SK-N-SH (cell line): ENCODE results near the gene MTMR8. TPM values are rescaled to one million over a fixed set of nuclear protein-coding genes. Genes with fewer than 3 reads are reported as not detected.

Experiments used
- CTCF ChIA-PET: fragments of 300-600, 350-600 bp; formaldehyde crosslinking; extraction: SDS; loops from one replicate; lab custom pipeline; 2021; lab: Yijun Ruan, JAX
- POLR2A ChIA-PET: fragments of 350-600 bp; sonication (Branson Sonifier 250); formaldehyde crosslinking; extraction: SDS; loops from one replicate; lab custom pipeline; 2020; ENCODE audit warnings: antibody characterized with exemption, inconsistent platforms; lab: Yijun Ruan, JAX
- DNase-seq: peaks from one replicate; pipeline ENCODE4 v3.0.0; 2012
- H2AFZ ChIP-seq: fragments of 200-600 bp; sonication (generic); 2 replicates; pipeline ENCODE4 v1.8.1; 2016; ENCODE audit warnings: antibody characterized with exemption, mild to moderate bottlenecking, low read depth
- H3F3A ChIP-seq: fragments of 200-600 bp; sonication (generic); replicated peaks from 2 replicates; pipeline ENCODE3; 2016; ENCODE audit warnings: antibody characterized with exemption, mild to moderate bottlenecking; ENCODE audit not compliant: insufficient read depth
- H3K27ac ChIP-seq, 2 experiments: fragments of 200-500 bp in 1 of 2; fragments of 200-600 bp in 1 of 2; sonication (Bioruptor generic) in 1 of 2; sonication (generic), shearing (Covaris generic) in 1 of 2; 2 replicates each; pipeline versions ENCODE4 v1.5.1 to v1.6.1; 2014 to 2016; ENCODE audit warnings: low read depth in 2 of 2, inconsistent platforms in 1 of 2, low read length in 1 of 2, mild to moderate bottlenecking in 1 of 2, mixed read lengths in 1 of 2
- H3K27me3 ChIP-seq: fragments of 200-600 bp; sonication (generic), shearing (Covaris generic); 2 replicates; pipeline ENCODE4 v1.6.1; 2016; ENCODE audit warnings: mixed run types; ENCODE audit not compliant: insufficient read depth
- H3K36me3 ChIP-seq, 2 experiments: fragments of 200-500 bp in 1 of 2; fragments of 200-600 bp in 1 of 2; sonication (Bioruptor generic) in 1 of 2; sonication (generic) in 1 of 2; replicated peaks in 1 of 2; 2 replicates each; pipeline versions ENCODE3 to v1.5.1; 2014 to 2016; ENCODE audit warnings: low read length in 1 of 2, mild to moderate bottlenecking in 1 of 2; ENCODE audit not compliant: insufficient read depth in 2 of 2, control insufficient read depth in 1 of 2
- H3K4me1 ChIP-seq, 2 experiments: fragments of 200-500 bp in 1 of 2; fragments of 200-600 bp in 1 of 2; sonication (Bioruptor generic) in 1 of 2; sonication (generic), shearing (Covaris generic) in 1 of 2; 2 replicates each; pipeline versions ENCODE4 v1.5.1 to v1.6.1; 2014 to 2016; ENCODE audit warnings: low read depth in 1 of 2, low read length in 1 of 2, mixed run types in 1 of 2; ENCODE audit not compliant: insufficient read depth in 2 of 2, control insufficient read depth in 1 of 2
- H3K4me2 ChIP-seq: fragments of 200-600 bp; sonication (generic), shearing (Covaris generic); 2 replicates; pipeline ENCODE4 v1.6.1; 2017; ENCODE audit warnings: mixed run types
- H3K4me3 ChIP-seq, 2 experiments: fragments of 200-500 bp in 1 of 2; fragments of 200-600 bp in 1 of 2; sonication (Bioruptor generic) in 1 of 2; sonication (generic), shearing (Covaris generic) in 1 of 2; 2 replicates each; pipeline versions ENCODE4 v1.5.1 to v1.8.1; 2014 to 2016; ENCODE audit warnings: low read depth in 2 of 2, inconsistent platforms in 1 of 2, low read length in 1 of 2, mild to moderate bottlenecking in 1 of 2, mixed read lengths in 1 of 2, moderate library complexity in 1 of 2
- H3K79me2 ChIP-seq: fragments of 200-600 bp; sonication (generic); 2 replicates; pipeline ENCODE4 v1.8.1; 2017; ENCODE audit warnings: mild to moderate bottlenecking; ENCODE audit not compliant: insufficient read depth
- H3K9ac ChIP-seq: fragments of 200-600 bp; sonication (generic); 2 replicates; pipeline ENCODE4 v1.6.1; 2017; ENCODE audit warnings: mixed run types
- H3K9me2 ChIP-seq: fragments of 200-600 bp; sonication (generic); 2 replicates; pipeline ENCODE4 v1.6.1; 2017; ENCODE audit warnings: mixed run types
- H3K9me3 ChIP-seq: fragments of 200-600 bp; sonication (generic); 2 replicates; pipeline ENCODE4 v1.6.1; 2017; ENCODE audit warnings: mixed run types, mild to moderate bottlenecking, moderate library complexity
- H4K20me1 ChIP-seq: fragments of 200-600 bp; sonication (generic); 2 replicates; pipeline ENCODE4 v1.6.1; 2017; ENCODE audit warnings: mild to moderate bottlenecking, mixed run types; ENCODE audit not compliant: insufficient read depth
- ELF1 ChIP-seq: IDR thresholded peaks from 2 replicates; pipeline ENCODE4 v1.4.0; 2012
- EP300 ChIP-seq, 2 experiments: IDR thresholded peaks; 2 replicates each; pipeline versions ENCODE4 v1.4.0 to v1.6.1; 2012; ENCODE audit warnings: borderline replicate concordance in 1 of 2, low read depth in 1 of 2, low read length in 1 of 2
- FOSL2 ChIP-seq: IDR thresholded peaks from 2 replicates; pipeline ENCODE4 v1.4.0; 2012; ENCODE audit warnings: low read depth, mild to moderate bottlenecking, moderate library complexity, borderline replicate concordance
- GATA2 ChIP-seq: sonication (generic); formaldehyde crosslinking; IDR thresholded peaks from 2 replicates; pipeline ENCODE4 v1.5.0; 2020; ENCODE audit warnings: mild to moderate bottlenecking, missing genetic modification reagents
- JUND ChIP-seq: IDR thresholded peaks from 2 replicates; pipeline ENCODE4 v1.4.0; 2012
- POLR2AphosphoS5 ChIP-seq: IDR thresholded peaks from 2 replicates; pipeline ENCODE4 v1.6.1; 2012; ENCODE audit warnings: low read depth, low read length
- RXRA ChIP-seq: IDR thresholded peaks from 2 replicates; pipeline ENCODE4 v1.4.0; 2012; ENCODE audit warnings: low read depth, mild to moderate bottlenecking, borderline replicate concordance
- SIN3A ChIP-seq: IDR thresholded peaks from 2 replicates; pipeline ENCODE4 v1.6.1; 2012; ENCODE audit warnings: low read depth, mild to moderate bottlenecking, low read length, moderate library complexity, borderline replicate concordance
- SMC3 ChIP-seq: IDR thresholded peaks from 2 replicates; pipeline ENCODE4 v1.6.1; 2012; ENCODE audit warnings: low read depth, low read length, improper control_type of control experiment
- TAF1 ChIP-seq: IDR thresholded peaks from 2 replicates; pipeline ENCODE4 v1.6.1; 2012; ENCODE audit warnings: low read depth, mild to moderate bottlenecking, low read length, moderate library complexity, borderline replicate concordance
- TCF12 ChIP-seq: IDR thresholded peaks from 2 replicates; pipeline ENCODE4 v1.4.0; 2012
- WGBS: methylation state at CpG from one replicate; pipeline ENCODE4 v1.1.6; 2017; ENCODE audit warnings: low lambda C conversion rate; 5-methylcytosine and 5-hydroxymethylcytosine counted together
- polyA plus RNA-seq, 3 experiments: library from polyadenylated mRNA; depleted of rRNA; stranded (reverse); fragments of >200 nt; gene quantifications; 2 replicates each; pipeline ENCODE4 v1.2.3, GENCODE V29; 2012
- TF ChIP-seq, protein P1 (sequence below): fragments of 150-350 bp; IDR thresholded peaks from 2 replicates; pipeline ENCODE4 v1.6.1; 2016; ENCODE audit warnings: mild to moderate bottlenecking, low read depth, low read length
- TF ChIP-seq, protein P2 (sequence below): IDR thresholded peaks from 2 replicates; pipeline ENCODE4 v1.4.0; 2012; ENCODE audit warnings: low read depth, borderline replicate concordance

MTMR8 gene
- polyA plus RNA-seq, 1 of the 3 experiments (the other 2 are of a cell fraction) = 0.35 TPM

DNA sequence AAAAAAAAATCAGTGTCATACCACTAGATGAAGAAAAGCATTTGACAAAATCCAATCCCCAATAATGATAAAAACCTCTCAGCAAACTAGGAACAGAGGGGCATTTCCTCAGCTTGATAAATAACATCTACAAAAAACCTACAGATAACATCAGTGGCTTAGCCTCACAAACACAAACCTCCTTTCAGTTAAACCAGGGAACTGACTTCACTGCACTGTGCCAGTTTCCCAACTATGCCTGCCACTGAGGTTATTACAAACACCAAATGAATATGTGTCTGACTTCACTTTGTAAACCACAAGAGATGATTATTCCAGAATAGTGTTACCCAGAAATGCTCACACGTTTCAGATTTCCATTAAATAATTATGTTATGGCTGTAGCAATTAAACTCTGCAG, 15.3 kb downstream of the MTMR8 start:
- no peak overlapping the region for H3K27ac ChIP-seq
- H3K4me1 ChIP-seq = no peaks in the 10 kb centered on the region
- no peaks in the 10 kb centered on the region for H4K20me1 ChIP-seq
- H3K9me2 ChIP-seq = no peaks in the 10 kb centered on the region
- no peak overlapping the region for H3K9ac ChIP-seq
- H3K36me3 ChIP-seq = no peaks in the 10 kb centered on the region
- POLR2A ChIA-PET = no interaction called here
- H3F3A ChIP-seq = no peaks in the 10 kb centered on the region
- H3K79me2 ChIP-seq = no peaks in the 10 kb centered on the region
- H3K9me3 ChIP-seq = no peaks in the 10 kb centered on the region
- TF ChIP-seq TAF1 (no peak), SIN3A (no peak)
- no peaks in the 10 kb centered on the region for H3K27me3 ChIP-seq
- CTCF ChIA-PET = interaction anchor here (1.0 kb wide), 1 partner anchor 10 kb away, joined by 3 read pairs; no protein-coding TSS in a partner anchor
- no peak overlapping the region for H2AFZ ChIP-seq
- H3K4me3 ChIP-seq = no peak overlapping the region
- no peak for DNase-seq
- 0% methylated on average over 1 of the region's 1 CpG for WGBS
- H3K4me2 ChIP-seq = no peak overlapping the region

DNA sequence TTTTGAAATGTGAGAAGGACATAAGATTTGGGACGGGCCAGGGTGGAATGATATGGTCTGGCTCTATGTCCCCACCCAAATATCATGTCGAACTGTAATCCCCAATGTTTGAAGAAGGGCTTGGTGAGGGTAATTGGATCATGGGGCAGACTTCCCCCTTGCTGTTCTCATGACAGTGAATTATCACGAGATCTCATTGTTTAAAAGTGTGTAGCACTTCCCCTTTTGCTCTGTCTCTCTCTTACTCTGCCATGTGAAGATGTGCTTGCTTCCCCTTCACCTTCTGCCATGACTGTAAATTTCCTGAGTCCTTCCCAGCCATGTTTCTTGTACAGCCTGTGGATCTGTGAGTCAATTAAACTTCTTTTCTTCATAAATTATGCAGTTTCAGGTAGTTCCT, 17.5 kb downstream of the MTMR8 start:
- H4K20me1 ChIP-seq = no peaks in the 10 kb centered on the region
- WGBS = 2% methylated on average over 3 of the region's 3 CpGs

More for the DNA sequence above, 17.5 kb downstream of the MTMR8 start:
- Histone ChIP-seq H3K4me1 (no peaks in the 10 kb centered on the region), H3K9ac (no peak overlapping the region), H3K9me3 (no peaks in the 10 kb centered on the region), H3K4me2 (no peak overlapping the region), H2AFZ (no peak overlapping the region), H3K79me2 (no peaks in the 10 kb centered on the region), H3K4me3 (no peak overlapping the region), H3K27me3 (no peaks in the 10 kb centered on the region), H3K9me2 (no peaks in the 10 kb centered on the region), H3K36me3 (no peaks in the 10 kb centered on the region), H3K27ac (no peak overlapping the region), H3F3A (no peaks in the 10 kb centered on the region)
- TF ChIP-seq JUND (no peak), TAF1 (no peak), TCF12 (no peak), GATA2 (CRISPR knock-in tag) (no peak), POLR2AphosphoS5 (no peak), EP300 (IDR thresholded peaks at IDR 0.05; ENCODE audit: borderline replicate concordance in 1 of 2, low read depth in 1 of 2, low read length in 1 of 2) (no peak), FOSL2 (no peak), RXRA (no peak), SMC3 (no peak), ELF1 (no peak)
- TF ChIP-seq, protein P1, sequence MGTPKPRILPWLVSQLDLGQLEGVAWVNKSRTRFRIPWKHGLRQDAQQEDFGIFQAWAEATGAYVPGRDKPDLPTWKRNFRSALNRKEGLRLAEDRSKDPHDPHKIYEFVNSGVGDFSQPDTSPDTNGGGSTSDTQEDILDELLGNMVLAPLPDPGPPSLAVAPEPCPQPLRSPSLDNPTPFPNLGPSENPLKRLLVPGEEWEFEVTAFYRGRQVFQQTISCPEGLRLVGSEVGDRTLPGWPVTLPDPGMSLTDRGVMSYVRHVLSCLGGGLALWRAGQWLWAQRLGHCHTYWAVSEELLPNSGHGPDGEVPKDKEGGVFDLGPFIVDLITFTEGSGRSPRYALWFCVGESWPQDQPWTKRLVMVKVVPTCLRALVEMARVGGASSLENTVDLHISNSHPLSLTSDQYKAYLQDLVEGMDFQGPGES = no peak
- TF ChIP-seq, protein P2, sequence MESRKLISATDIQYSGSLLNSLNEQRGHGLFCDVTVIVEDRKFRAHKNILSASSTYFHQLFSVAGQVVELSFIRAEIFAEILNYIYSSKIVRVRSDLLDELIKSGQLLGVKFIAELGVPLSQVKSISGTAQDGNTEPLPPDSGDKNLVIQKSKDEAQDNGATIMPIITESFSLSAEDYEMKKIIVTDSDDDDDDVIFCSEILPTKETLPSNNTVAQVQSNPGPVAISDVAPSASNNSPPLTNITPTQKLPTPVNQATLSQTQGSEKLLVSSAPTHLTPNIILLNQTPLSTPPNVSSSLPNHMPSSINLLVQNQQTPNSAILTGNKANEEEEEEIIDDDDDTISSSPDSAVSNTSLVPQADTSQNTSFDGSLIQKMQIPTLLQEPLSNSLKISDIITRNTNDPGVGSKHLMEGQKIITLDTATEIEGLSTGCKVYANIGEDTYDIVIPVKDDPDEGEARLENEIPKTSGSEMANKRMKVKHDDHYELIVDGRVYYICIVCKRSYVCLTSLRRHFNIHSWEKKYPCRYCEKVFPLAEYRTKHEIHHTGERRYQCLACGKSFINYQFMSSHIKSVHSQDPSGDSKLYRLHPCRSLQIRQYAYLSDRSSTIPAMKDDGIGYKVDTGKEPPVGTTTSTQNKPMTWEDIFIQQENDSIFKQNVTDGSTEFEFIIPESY = no peak
- no peak for DNase-seq
- CTCF ChIA-PET = no interaction called here
- POLR2A ChIA-PET = no interaction called here
